SK-N-DZ (cell line): ENCODE measurements around the gene HOXA2.

Source experiments
- DNase-seq: peaks from one replicate; pipeline ENCODE4 v3.0.0-alpha.2; 2015; ENCODE audit warnings: low spot score

The HOXA2 gene

DNA sequence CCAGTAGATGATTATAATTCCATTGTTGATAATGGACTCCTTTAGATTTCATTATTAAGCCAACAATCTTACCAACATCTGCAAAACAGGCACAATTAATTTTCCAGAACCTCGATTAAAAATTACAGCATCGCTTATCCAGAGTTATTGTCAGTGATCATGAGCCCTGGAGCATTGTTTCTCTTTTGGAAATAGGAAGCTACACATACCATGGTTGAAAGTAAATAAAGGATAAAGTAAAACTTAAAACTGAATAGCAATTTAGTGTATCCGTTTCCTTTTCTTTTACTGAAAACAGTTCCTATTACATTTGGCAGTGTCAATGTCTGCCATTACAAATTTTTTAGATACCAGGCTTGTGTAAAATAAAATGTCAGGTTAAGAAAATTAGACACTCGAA, 9.9 kb upstream of the HOXA2 start:
- no peak for DNase-seq

DNA sequence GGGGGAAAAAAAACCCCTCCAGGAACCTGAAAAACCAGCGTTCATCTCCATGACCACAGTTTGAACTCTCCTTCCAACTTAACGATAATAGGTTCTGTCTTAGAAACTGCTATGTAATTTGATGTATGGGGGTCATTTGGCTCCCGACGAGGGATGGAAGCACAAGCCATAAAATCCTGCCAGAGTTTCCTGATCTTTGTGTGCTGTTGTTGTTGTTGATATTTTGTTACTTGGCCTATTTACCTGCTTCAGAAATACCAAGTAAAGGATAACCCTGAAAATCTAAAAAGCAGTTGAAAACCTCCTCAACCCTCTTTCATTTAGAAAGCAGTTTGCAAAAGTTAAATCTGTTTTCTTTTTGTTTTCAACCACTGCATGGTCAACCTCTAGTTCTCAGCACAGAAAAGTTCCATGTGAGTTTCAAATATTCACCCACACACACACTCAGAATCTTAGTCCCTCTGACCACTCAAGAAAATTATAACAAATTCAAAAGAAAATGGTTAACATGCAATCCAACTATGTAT, 9.3 kb upstream of the HOXA2 start:
- DNase-seq = no peak

DNA sequence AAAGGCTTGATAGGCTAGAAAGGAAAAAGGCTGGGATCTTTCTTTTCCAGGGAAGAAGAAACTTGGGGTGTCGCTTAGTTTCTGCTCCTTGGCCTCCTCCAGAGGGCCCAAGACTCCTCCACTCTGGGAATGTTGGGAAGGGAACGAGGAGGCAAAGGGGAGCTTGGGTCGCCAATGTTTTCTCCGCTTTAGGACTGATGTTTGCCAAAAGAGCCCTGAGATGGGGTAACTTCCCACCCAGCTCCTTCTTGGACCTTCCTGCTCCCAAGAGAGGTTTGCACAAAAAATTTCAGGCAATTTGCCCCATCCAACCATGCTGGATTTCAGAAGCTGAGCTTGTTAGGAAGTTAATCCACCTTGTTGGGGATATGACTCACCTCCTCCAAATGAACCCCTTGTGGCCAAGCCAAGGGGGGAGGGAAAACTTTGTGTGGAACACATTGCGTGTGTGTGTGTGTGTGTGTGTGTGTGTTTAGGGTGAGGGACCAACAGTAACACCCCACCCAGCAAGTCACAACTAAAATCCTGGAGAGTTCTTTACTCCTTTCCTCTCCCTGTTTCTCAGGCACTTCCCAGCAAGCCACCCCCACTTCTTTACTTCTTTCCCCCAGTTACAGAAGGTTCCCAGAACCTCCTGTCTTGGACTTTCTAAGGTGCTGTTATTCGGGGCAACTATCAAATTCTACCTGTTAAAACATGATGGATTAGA, 8.7 kb upstream of the HOXA2 start:
- no peak for DNase-seq

DNA sequence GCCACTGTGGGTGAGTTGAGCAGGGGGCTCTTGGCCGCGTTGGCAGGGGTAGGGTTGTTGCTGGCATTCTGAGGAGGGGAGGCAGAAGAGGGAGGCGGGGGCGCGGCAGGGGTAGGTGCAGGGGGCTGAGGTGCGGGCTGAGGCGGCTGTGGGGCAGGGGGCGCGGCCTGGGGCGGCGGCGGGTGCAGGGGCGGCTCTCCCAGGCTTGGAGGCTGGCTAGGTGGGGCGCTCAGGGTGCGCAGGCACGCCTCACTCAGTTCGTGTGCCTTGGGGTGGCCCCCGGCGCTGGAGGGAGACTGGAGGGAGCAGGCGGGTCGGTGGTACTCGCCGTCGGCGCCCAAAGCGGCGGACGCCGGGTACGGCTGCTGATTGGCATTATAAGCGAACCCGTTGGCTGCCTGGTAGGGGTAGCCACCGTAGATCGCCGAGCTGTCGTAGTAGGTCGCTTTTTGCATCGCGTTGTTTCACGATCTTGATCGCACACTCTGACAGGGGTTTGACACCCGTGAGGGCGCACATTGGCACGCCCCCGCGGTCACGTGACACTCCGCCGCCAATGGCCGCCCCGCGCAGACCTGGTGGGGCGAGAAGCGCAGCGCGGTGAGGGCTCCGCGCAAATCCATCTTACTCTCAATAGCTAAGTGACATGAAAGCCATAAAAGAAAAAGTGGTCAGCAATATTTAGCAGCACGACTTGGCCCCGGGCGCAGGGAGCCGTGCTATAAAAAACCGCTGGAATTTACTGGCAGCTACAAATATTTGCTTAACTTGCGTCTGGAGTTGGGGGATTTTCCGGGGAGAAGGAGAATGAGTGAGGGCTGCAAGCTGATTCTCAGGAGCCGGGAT, 7.9 kb upstream of the HOXA2 start:
- DNase-seq = no peak

DNA sequence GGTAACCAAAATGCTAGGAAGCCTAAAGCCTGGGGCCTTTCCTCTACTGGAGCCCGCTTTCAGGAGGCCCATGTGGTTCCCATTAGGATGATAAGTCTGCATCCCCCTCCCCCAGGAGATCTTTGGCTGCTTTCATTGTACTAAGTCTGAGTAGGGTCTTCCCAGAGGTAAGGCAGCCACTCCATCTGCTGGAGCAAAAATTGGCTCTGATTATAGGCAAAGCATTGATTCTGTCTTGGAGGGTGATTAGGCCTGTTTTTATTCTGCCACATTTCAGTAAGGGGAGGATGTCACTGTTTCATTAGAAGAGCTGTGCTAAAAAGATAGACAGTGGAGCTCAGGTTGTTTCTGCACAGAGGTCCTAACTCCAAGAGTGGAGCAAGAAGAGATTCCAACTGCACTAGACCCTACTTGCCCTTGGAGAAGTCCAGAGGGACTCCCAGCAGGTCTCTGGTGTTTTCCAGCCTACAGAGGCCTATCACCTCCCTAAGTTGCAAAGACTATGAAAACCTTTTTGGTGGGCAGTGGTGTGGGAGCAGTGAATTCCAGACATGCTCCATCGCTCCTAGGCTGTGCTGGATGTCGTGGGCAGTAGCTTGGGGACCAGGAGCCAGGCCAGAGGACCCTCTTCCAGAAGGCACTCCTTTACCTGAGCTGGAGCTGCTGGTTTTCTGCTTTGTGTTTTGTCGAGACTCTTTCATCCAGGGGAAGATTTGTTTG, 7.1 kb upstream of the HOXA2 start:
- no peak for DNase-seq

- no peak for DNase-seq
Measured at GRCh38 chr7:27108390-27109127, 6.1 kb upstream of the HOXA2 start.

GRCh38 chr7:27107391-27108381, 5.2 kb upstream of the HOXA2 start:
- DNase-seq = no peak

GRCh38 chr7:27106901-27107240, 4.4 kb upstream of the HOXA2 start:
- DNase-seq = no peak

DNA sequence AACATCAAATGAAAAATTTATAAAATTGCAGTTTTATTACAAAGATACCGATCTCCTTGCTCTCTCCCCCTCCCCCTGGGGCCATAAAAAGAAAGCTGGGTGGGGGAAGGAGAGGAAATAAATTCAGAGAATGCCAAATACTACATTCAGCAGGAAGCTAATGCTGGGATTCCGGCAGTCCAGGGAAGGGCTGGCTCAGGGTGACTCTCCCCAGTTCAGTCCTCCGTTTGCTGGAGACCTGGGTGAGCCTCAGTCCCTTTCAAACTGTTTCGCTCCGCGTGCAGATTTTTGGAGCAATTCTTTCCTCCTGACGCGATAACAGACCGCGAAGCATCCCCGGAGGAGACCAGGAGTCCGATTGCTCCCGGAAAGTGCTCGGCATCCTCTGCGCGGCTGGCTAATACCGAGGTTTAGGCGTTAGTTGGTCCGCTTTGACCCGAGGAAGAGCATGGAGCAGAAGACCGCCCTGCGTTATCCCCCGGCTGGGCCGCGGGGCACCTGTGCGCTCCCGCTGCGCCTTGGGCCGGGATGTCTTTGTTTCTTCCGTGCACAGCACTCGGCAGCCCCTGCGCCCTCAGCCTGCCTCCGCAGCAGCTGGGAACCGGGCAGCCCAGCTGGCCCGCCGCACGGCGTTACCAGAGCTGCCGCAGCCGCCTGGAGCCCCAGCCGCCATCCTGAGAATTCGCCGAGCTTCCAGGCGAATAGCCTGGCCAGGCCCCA, 3.9 kb upstream of the HOXA2 start:
- DNase-seq = no peak

DNA sequence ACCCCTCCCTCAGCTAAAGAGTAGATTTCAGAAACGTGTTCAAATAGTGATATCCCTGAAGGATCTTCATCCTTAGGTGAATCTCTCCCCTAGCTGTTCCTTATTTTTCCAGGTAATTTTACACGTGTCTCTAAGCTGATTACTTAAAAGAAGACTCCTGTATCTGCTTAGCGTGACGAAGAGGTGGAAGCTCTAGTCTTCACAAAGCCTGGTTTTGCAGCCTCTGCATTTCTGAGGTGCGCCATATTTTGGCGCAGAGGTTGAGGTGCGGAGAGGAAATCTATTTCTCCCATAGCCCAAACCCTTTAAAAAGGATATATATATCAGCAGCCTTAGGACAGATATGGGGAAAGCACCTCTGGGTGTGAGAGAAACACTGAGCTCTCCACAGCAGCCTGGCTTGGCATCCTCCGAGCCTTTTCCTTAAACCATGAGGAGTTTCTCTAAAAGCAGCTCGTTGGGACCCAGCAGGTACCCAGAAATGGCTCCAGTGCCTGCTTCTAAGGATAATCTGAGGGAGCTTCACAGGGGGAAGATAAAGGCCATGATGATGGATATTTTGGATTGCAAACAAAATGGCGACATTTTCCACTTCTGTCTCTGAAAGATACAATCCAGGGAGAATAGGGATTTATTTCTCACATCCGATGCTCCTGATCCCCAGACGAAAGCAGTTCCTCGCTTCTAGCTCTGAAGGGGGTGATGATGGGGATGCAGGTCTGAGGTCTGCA, 3.0 kb upstream of the HOXA2 start:
- DNase-seq = no peak

DNA sequence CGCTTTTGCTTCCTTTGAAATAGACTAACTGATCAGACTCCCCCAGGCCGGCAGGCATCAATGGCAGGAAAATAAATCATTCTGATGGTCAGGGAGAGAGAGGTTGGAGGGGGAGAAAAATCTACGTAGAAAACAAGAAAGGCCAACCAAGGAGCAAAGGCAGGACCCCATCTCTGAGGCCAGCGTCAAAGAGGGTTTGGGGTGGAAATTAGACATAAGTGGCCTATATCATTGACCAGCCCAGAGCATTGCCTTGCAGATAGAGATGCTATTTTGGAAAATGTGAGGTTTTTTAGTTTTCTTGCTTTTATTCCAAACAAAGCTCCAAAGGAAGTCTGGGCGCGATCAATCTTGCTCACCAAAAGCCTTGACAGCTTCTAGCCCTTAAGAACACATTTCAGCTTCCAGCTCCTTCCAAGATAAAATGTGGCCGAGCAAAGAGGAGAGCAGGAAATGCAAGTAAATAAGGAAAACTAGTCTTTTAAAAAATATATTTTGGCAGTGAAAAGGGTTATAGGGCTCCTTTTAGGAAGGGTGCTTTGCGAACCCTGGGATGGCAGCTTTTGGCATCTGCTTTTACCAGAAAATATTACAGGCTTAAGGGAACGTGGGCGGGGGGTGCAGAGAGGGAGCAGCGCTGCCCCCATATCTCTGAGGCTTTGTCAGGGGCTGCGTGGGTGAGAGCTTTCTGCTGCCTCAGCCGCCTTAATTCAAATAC, 2.0 kb upstream of the HOXA2 start:
- DNase-seq = no peak

DNA sequence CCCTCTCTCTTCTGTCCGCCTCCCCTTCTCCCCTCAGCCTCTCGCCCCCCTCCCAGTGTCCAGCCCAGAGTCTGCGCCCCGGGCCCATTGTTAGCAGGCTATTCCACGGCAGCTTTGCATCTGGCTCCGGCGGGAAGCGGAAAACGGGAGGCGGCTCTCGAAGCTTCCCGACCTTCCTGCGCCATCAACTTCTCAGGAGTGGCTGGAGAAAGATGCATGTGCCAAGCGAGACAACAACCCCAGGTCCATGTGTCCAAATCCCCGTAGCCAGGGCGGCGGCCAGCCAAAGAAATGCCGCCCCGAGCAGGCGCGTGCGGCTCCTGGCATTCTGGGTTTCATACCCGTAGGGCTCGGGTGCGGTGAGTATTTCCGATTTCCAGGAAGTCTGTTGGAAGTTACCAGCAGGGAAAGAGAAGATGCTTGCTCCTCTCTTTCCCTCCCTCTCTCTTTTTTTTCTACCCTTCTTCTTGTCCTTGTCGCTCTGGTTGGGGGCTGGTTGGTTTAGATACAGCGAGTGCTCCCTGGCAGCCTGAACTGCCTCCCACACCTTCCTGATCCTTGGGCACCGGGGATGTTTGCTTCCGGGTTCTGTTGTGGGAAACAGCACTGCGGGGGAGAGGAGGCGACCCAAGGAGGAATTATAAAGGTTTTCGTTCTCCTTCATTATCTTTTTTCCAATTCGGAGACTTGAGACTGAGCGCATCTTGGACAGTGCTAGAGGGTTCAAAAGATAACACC, 1.2 kb upstream of the HOXA2 start:
- no peak for DNase-seq

DNA sequence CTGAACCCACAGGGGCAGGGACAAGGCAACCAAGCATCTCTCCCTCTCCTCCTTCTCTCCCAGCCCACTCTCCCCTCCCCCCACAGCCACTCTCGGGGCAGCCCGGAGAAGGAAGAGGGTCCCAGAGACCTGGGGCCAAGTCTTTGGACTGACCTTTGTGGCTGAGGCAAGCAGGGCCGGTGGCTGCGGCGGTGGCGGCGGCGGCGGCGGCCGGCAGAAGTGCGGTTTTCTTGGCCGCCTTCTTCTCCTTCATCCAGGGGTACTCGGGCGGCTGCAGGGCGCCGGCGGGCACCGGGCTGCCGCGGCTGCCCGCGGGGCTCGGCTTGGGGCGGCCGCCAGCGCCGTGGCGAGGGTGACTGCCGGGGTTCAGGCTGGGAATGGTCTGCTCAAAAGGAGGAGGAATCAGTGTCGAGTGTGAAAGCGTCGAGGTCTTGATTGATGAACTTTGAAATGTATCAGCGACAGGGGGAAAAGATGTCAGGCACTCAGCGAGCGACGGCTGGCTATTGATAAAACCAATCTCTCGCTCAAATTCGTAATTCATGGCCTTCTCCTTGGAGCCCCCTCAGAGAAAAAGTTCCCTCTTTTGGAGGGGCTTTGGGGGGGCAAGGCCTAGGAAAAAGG, 414 bp downstream of the HOXA2 start:
- DNase-seq = no peak

- no peak for DNase-seq
Measured at GRCh38 chr7:27101171-27101956, 1.1 kb downstream of the HOXA2 start.

DNA sequence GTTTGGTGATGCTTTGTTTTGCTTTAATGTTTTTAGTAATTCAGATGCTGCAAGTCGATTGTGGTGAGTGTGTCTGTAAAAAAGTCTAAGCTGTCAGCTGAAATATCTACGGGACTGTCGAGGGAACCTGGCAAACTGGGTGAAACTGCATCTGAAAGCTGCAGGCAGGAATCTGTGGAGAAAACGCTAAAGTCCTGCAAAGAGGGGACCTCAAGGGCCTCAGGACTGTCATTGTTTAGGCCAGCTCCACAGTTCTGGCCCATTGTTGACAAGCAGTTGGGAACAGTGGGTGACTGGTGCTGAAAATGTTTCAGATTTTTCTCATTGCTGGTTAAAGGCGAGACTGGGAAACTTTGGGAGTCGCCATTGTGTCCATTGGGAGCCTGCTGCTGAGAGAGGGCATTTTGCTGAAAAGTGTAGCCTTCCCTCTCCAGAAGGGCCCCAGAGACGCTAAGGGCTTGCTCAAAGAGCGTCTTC, 1.8 kb downstream of the HOXA2 start:
- no peak for DNase-seq
